GM12892 (cell line): ENCODE data around the gene FBXO11.
A peak's percentile ranks its signal among the peaks of the same experiment; 100 is the strongest.

Source experiments
- DNase-seq: peaks from one replicate; pipeline ENCODE4 v3.0.0; 2011; ENCODE audit not compliant: insufficient read length
- FAIRE-seq: peaks from 2 replicates; lab custom pipeline; 2011; peaks lifted over from hg19 to GRCh38; lab: Jason Lieb, UNC
- POLR2A ChIP-seq: IDR thresholded peaks from 2 replicates; pipeline ENCODE4 v1.6.1; 2011; ENCODE audit warnings: low read depth, low read length, control low read depth
- POLR2AphosphoS5 ChIP-seq: IDR thresholded peaks from 2 replicates; pipeline ENCODE4 v1.6.1; 2011; ENCODE audit warnings: low read depth, low read length, control low read depth
- TAF1 ChIP-seq: IDR thresholded peaks from 2 replicates; pipeline ENCODE4 v1.6.1; 2011; ENCODE audit warnings: low read depth, mild to moderate bottlenecking, control low read depth, low read length, borderline replicate concordance

FBXO11 gene

GRCh38 chr2:47772343-47772742, 134.0 kb downstream of the FBXO11 start:
- FAIRE-seq (no peak), DNase-seq (no peak)
- no peak for TF ChIP-seq POLR2A
- TF ChIP-seq TAF1, result no peak
- no peak for TF ChIP-seq POLR2AphosphoS5

- no peak for FAIRE-seq
- DNase-seq, result no peak
- TF ChIP-seq POLR2AphosphoS5 (no peak), TAF1 (no peak), POLR2A (no peak)
Measured at GRCh38 chr2:47771211-47771610, 135.1 kb downstream of the FBXO11 start.

DNA sequence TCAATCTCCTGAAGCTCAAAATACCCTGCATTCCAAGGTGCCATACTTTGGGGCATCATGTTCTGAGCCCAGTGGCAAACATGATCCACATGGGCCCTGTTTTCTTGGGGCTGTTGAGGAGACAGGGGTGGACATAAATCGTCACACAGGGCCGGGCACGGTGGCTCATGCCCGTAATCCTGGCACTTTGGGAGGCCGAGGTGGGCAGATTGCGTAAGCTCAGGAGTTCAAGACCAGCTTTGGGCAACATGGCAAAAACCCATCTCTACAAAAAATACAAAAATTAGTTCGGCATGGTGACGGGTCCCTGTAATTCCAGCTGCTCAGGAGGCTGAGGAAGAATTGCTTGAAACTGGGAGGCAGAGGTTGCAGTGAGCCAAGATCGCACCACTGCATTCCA, 137.0 kb downstream of the FBXO11 start:
- no peak for FAIRE-seq
- TF ChIP-seq POLR2AphosphoS5, result no peak
- TF ChIP-seq POLR2A, result no peak
- TF ChIP-seq TAF1, result no peak
- DNase-seq, result no peak

GRCh38 chr2:47767880-47768609, 138.3 kb downstream of the FBXO11 start:
- DNase-seq, result peak; percentile 56

GRCh38 chr2:47767497-47767844, 138.8 kb downstream of the FBXO11 start:
- TF ChIP-seq TAF1 (no peak), POLR2AphosphoS5 (no peak), POLR2A (no peak)
- DNase-seq, result no peak
- no peak for FAIRE-seq

More at GRCh38 chr2:47767880-47768609, 138.3 kb downstream of the FBXO11 start:
- FAIRE-seq, result peak; percentile 78
- TF ChIP-seq POLR2AphosphoS5 (no peak), POLR2A (no peak), TAF1 (no peak)

GRCh38 chr2:47751856-47752414, 154.4 kb downstream of the FBXO11 start:
- FAIRE-seq, result peak; percentile 78
- TF ChIP-seq POLR2A, result no peak
- no peak for TF ChIP-seq POLR2AphosphoS5
- no peak for TF ChIP-seq TAF1
- DNase-seq, result no peak

GRCh38 chr2:47747878-47748277, 158.4 kb downstream of the FBXO11 start:
- TF ChIP-seq POLR2A (no peak), TAF1 (no peak), POLR2AphosphoS5 (no peak)
- FAIRE-seq (no peak), DNase-seq (no peak)

- no peak for FAIRE-seq
- no peak for DNase-seq
- no peak for TF ChIP-seq TAF1
- no peak for TF ChIP-seq POLR2A
- no peak for TF ChIP-seq POLR2AphosphoS5
Measured at GRCh38 chr2:47744074-47744473, 162.2 kb downstream of the FBXO11 start.

GRCh38 chr2:47741637-47742036, 164.7 kb downstream of the FBXO11 start:
- TF ChIP-seq POLR2A (no peak), POLR2AphosphoS5 (no peak), TAF1 (no peak)
- DNase-seq (no peak), FAIRE-seq (no peak)

GRCh38 chr2:47741101-47741500, 165.2 kb downstream of the FBXO11 start:
- peak; percentile 61 for FAIRE-seq
- TF ChIP-seq POLR2AphosphoS5 (no peak), TAF1 (no peak), POLR2A (no peak)

More at GRCh38 chr2:47741101-47741500, 165.2 kb downstream of the FBXO11 start:
- no peak for DNase-seq
